ENCODE measurements around the gene RMND5B. TPM values are rescaled to one million over a fixed set of nuclear protein-coding genes. Genes with fewer than 3 reads are reported as not detected.
A peak's percentile ranks its signal among the peaks of the same experiment; 100 is the strongest.
"Not testable (repeated sequence)": the region's sequence is repeated elsewhere in the genome, so short reads cannot be mapped to it uniquely, and the experiment has no call there.

Gene RMND5B
- total RNA-seq, 1 donor from 2014 or later = 41.6 TPM

GRCh38 chr5:178126556-178126955, 4.3 kb upstream of the RMND5B start:
- ATAC-seq = no peak
- DNase-seq = no peak
- intact Hi-C loops (cut with micrococcal nuclease) = no loop called here

GRCh38 chr5:178127300-178128009, 3.4 kb upstream of the RMND5B start:
- not testable (repeated sequence) for ATAC-seq

GRCh38 chr5:178129296-178129695, 1.5 kb upstream of the RMND5B start:
- no peak for DNase-seq
- intact Hi-C loops (cut with micrococcal nuclease) = no loop called here
- ATAC-seq = no peak

More at GRCh38 chr5:178127300-178128009, 3.4 kb upstream of the RMND5B start:
- DNase-seq; intact Hi-C loops (cut with micrococcal nuclease): not testable (repeated sequence)

- DNase-seq; intact Hi-C loops (cut with micrococcal nuclease); ATAC-seq: not testable (repeated sequence)
Measured at GRCh38 chr5:178130234-178130575, 609 bp upstream of the RMND5B start.

- DNase-seq = no peak
- intact Hi-C loops (cut with micrococcal nuclease) = no loop called here
- no peak for ATAC-seq
Measured at GRCh38 chr5:178131446-178131996, 707 bp downstream of the RMND5B start.

GRCh38 chr5:178136990-178137389, 6.2 kb downstream of the RMND5B start:
- ATAC-seq (no peak), DNase-seq (no peak)
- intact Hi-C loops (cut with micrococcal nuclease) = no loop called here

GRCh38 chr5:178137991-178138390, 7.2 kb downstream of the RMND5B start:
- no peak for DNase-seq
- no peak for ATAC-seq
- intact Hi-C loops (cut with micrococcal nuclease) = no loop called here

- DNase-seq (no peak), ATAC-seq (no peak)
- intact Hi-C loops (cut with micrococcal nuclease) = no loop called here
Measured at GRCh38 chr5:178141550-178141949, 10.7 kb downstream of the RMND5B start.

GRCh38 chr5:178142642-178143041, 11.8 kb downstream of the RMND5B start:
- DNase-seq (no peak), ATAC-seq (no peak)
- intact Hi-C loops (cut with micrococcal nuclease) = no loop called here

- no peak for ATAC-seq
- no peak for DNase-seq
- intact Hi-C loops (cut with micrococcal nuclease) = no loop called here
Measured at GRCh38 chr5:178143246-178143645, 12.4 kb downstream of the RMND5B start.

- DNase-seq (peak; percentile 86), ATAC-seq (peak; percentile 81)
- intact Hi-C loops (cut with micrococcal nuclease) = no loop called here
Measured at GRCh38 chr5:178143901-178144300, 13.1 kb downstream of the RMND5B start.

- peak; percentile 44 for ATAC-seq
- DNase-seq = peak; percentile 73
- intact Hi-C loops (cut with micrococcal nuclease) = no loop called here
Measured at GRCh38 chr5:178145965-178146820, 15.4 kb downstream of the RMND5B start.

GRCh38 chr5:178147406-178147805, 16.6 kb downstream of the RMND5B start:
- intact Hi-C loops (cut with micrococcal nuclease) = no loop called here
- no peak for ATAC-seq
- DNase-seq = no peak

- intact Hi-C loops (cut with micrococcal nuclease) = no loop called here
- ATAC-seq (no peak), DNase-seq (no peak)
Measured at GRCh38 chr5:178149199-178149932, 18.6 kb downstream of the RMND5B start.

GRCh38 chr5:178150977-178151734, 20.3 kb downstream of the RMND5B start:
- intact Hi-C loops (cut with micrococcal nuclease) = no loop called here
- DNase-seq (no peak), ATAC-seq (no peak)

GRCh38 chr5:178152491-178153444, 22.0 kb downstream of the RMND5B start:
- intact Hi-C loops (cut with micrococcal nuclease) = no loop called here

GRCh38 chr5:178153530-178154340, 22.9 kb downstream of the RMND5B start, which contains the start of gene NHP2:
NHP2 (minus strand) TSS chr5:178153885; CDS start chr5:178153817, 68 bp downstream.
- intact Hi-C loops (cut with micrococcal nuclease) = no loop called here
- DNase-seq = peak; percentile 98
- peak; percentile 99 for ATAC-seq

More at GRCh38 chr5:178152491-178153444, 22.0 kb downstream of the RMND5B start:
- no peak for DNase-seq
- ATAC-seq = no peak
